Gastroesophageal sphincter (tissue), 3 donors: ENCODE measurements around the gene ZNF420.

Source experiments
- POLR2A ChIP-seq, 2 donors: fragments of 450-650 bp; IDR thresholded peaks; one replicate each; pipeline ENCODE4 v1.6.1; 2017; ENCODE audit warnings: antibody characterized with exemption in 2 of 2, mild to moderate bottlenecking in 2 of 2, moderate library complexity in 1 of 2
- POLR2AphosphoS5 ChIP-seq: sonication (generic); formaldehyde crosslinking; IDR thresholded peaks from one replicate; pipeline ENCODE4 v1.6.1; 2017; ENCODE audit warnings: antibody characterized with exemption
- TF ChIP-seq, protein P1 (sequence below), 4 experiments: fragments of 200-600 bp in 2 of 4; fragments of 450-650 bp in 2 of 4; sonication (generic) in 1 of 4; IDR thresholded peaks; one replicate each; pipeline ENCODE4 v1.5.1; 2017 to 2019; ENCODE audit warnings: antibody characterized with exemption in 4 of 4, mild to moderate bottlenecking in 2 of 4, moderate library complexity in 2 of 4

DNA sequence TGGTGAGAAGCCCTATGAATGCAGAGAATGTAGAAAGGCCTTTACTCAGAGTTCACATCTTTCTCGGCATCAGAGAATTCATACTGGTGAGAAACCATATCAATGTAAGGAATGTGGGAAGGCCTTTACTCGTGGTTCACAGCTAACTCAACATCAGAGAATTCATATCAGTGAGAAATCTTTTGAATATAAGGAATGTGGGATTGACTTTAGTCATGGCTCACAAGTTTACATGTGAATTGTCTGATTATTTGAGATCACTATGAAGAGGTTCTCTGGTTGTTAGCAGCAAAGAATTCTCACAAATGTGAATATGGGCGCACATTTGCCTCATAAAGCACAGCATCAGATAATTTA lies 50.6 kb downstream of the ZNF420 start:
- TF ChIP-seq, protein P1, sequence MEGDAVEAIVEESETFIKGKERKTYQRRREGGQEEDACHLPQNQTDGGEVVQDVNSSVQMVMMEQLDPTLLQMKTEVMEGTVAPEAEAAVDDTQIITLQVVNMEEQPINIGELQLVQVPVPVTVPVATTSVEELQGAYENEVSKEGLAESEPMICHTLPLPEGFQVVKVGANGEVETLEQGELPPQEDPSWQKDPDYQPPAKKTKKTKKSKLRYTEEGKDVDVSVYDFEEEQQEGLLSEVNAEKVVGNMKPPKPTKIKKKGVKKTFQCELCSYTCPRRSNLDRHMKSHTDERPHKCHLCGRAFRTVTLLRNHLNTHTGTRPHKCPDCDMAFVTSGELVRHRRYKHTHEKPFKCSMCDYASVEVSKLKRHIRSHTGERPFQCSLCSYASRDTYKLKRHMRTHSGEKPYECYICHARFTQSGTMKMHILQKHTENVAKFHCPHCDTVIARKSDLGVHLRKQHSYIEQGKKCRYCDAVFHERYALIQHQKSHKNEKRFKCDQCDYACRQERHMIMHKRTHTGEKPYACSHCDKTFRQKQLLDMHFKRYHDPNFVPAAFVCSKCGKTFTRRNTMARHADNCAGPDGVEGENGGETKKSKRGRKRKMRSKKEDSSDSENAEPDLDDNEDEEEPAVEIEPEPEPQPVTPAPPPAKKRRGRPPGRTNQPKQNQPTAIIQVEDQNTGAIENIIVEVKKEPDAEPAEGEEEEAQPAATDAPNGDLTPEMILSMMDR (IDR thresholded peaks at IDR 0.05): no peak
- TF ChIP-seq POLR2A (IDR thresholded peaks at IDR 0.05) (no peak), POLR2AphosphoS5 (no peak)
